Left renal cortex interstitium (tissue), 4 donors: ENCODE results near the gene CNTNAP5. TPM values are rescaled to one million over a fixed set of nuclear protein-coding genes. Genes with fewer than 3 reads are reported as not detected.

Source experiments
- DNase-seq, 4 donors: peaks; one replicate each; pipeline ENCODE4 v3.0.0-alpha.2; 2013; ENCODE audit warnings: low read depth in 4 of 4, low spot score in 2 of 4, missing footprints in 1 of 4
- polyA plus RNA-seq, 4 donors: library from polyadenylated mRNA; unstranded; fragments of 120-200 nt; gene quantifications; one replicate each; pipeline ENCODE4 v1.2.1, GENCODE V29; 2013; ENCODE audit not compliant: insufficient read length in 4 of 4

CNTNAP5 gene
- polyA plus RNA-seq, 4 donors = 0.32 TPM; not detected in 3

DNA sequence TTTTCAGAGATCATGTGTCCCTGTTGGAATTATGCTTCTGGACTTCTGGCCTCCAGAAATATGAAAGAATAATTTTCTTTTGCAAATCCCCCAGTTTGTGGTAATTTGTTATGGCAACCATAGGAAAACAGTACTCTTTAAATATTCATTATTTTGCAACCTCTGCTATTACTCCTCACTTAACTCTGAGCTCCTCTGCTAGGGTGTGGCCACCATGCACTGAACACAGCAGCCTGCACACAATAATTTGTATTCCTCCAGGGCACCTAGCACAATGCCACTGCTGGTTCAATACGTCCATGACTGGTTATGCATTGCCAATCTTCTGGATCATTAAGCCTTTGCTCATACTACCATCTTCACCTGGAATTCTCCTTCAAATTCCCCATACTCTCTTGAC, 232.0 kb downstream of the CNTNAP5 start:
- DNase-seq = no peak

- no peak for DNase-seq
These were observed 233.2 kb downstream of the CNTNAP5 start for GRCh38 chr2:124258140-124258880.

GRCh38 chr2:124261456-124261855, 236.4 kb downstream of the CNTNAP5 start:
- no peak for DNase-seq

DNA sequence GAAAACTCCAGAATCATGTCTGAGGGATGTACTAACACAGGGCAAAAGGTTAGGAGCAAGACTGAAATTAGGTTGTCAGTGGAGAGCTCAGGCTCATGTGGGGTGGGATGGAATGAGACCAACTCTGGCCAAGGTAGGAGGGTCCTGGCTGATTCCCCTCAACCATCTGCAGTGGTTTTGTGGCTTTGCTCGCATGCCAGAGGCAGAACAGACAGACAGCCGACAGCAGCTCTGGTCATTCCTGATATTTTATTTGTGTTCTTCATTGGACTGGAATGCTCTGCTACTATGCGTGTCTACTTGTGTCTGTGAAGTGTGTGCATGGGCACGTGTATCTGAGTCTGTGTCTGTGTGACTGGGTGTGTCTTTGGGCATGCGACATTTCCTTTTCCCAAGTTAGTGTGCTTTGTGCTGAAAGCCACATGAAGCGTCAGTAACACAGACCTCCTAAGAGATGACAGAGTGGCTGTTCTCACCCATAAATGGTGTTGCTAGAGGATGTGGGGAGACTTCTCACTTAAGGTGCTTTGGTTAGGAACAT, 239.5 kb downstream of the CNTNAP5 start:
- DNase-seq = no peak

GRCh38 chr2:124267794-124268193, 242.7 kb downstream of the CNTNAP5 start:
- DNase-seq = no peak

- no peak for DNase-seq
These were observed 244.3 kb downstream of the CNTNAP5 start for GRCh38 chr2:124269348-124269747.

DNA sequence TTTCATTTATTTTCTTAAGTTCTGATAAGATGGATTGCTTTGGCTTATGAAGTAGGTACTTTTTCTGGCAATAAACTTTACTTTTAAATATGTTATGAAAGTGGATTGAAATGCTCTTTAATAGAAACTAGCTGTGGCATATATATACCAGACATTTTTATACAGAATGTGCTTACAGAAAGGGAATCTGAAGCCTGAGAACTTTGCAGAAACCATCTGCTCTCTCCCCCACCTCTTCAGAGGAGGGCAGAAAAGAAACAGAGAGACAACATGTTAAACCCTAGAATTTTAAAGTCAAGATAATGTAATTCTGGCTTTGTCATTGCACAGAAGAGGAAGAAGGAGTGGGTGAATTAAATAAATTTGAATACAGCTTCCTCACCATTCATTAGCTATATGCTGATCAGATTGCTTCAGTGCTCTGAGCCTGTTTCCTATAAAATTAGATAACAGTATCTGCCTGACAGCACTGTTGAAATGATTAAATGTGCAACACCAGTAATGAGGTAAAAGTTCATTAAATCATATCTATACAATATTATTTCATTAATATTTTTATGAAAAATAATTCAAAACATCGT, 247.3 kb downstream of the CNTNAP5 start:
- no peak for DNase-seq

DNA sequence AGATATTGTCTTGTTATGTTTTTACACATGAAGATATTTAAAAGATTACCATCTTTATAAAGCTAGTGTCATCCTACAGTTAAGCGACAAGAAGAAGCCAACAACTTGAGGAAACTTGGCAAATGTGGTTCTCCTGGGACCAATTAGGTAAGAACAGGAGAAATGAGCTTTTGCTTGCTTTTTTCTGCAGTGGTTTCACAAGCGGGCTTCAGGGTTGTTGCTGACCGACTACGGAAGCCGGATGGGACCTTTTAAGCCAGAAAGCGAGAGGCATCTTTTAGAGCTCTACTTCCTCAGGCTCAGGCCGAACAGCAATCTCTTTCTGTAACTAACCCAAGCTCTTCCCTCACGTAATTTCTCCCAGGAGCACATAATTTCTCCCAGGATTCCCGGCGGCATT, 256.5 kb downstream of the CNTNAP5 start:
- DNase-seq = no peak

GRCh38 chr2:124283096-124283495, 258.0 kb downstream of the CNTNAP5 start:
- no peak for DNase-seq

GRCh38 chr2:124286089-124286783, 261.1 kb downstream of the CNTNAP5 start:
- no peak for DNase-seq

DNA sequence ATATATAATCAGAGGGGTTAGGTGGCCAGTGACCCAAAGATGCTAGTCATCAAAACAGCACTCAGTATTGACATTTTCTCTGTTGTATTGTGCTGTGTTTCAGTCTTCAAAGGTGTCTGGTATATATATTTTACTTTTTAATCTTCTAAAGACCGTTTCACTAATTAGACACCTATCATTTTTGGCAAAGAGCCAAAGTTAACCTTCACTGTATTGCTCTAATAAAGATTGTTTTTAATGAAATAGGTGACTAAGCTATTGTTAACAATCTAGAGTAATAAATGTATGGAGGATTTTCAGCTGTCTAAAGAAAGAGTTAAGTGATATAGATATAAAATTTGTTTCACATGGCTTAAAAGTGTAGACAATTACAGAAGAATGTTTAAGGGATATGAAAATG, 264.0 kb downstream of the CNTNAP5 start:
- DNase-seq = no peak

- no peak for DNase-seq
These were observed 264.5 kb downstream of the CNTNAP5 start for GRCh38 chr2:124289615-124290014.

- no peak for DNase-seq
These were observed 271.4 kb downstream of the CNTNAP5 start for GRCh38 chr2:124296470-124296869.

GRCh38 chr2:124301915-124302314, 276.8 kb downstream of the CNTNAP5 start:
- DNase-seq = no peak

GRCh38 chr2:124308319-124309062, 283.4 kb downstream of the CNTNAP5 start:
- no peak for DNase-seq

- DNase-seq = no peak
These were observed 284.6 kb downstream of the CNTNAP5 start for GRCh38 chr2:124309563-124310138.

GRCh38 chr2:124310671-124311070, 285.6 kb downstream of the CNTNAP5 start:
- DNase-seq = no peak

DNA sequence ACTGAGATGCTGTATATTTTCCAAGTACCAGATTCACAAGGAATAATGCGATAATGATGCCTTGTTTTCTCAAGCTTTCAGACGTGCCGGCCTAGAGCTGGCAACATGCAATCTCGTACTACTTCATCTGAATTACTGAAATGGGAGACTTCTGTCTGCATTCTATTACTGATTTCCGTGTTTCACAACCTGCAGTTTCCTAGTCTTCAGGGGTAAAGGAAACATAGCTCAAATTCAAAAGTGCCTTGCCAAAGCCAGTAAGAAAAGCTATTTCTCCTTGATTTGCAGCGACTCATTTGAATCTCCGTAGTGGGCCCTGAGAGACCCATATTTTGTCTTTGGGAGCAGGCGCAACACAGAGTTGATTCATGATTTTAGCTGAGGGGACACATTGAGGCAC, 289.0 kb downstream of the CNTNAP5 start:
- no peak for DNase-seq

DNA sequence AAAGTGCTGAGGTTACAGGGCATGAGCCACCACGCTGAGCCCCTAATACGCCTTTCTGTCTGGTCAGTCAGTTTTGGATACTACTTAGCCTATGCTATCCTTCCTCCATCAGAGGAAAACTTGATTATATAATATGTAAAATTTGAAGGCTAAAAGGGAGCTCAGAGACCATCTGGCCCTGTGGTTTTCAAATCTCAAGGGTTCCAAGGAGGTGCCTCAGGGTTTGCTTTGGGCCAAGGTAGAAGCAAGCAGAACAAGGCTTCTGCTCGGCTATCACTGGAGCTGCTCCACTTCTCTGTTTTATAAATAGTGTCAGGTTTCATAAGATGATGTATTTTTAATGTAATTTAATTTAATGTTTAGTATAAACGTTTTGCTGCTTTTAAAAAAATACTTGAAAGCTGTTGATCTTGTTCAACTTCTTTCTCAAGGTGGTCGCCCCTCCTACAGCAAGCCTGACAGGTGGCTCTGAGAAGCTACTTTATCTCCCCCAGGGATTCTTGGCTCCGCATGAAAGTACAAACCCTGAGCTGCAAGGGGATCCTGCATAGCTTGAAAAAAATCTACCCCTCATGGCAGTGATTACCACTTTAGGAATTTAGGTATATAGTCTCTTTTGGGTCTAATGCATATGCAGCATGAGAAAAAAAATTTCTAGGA, 290.3 kb downstream of the CNTNAP5 start:
- DNase-seq = no peak

DNA sequence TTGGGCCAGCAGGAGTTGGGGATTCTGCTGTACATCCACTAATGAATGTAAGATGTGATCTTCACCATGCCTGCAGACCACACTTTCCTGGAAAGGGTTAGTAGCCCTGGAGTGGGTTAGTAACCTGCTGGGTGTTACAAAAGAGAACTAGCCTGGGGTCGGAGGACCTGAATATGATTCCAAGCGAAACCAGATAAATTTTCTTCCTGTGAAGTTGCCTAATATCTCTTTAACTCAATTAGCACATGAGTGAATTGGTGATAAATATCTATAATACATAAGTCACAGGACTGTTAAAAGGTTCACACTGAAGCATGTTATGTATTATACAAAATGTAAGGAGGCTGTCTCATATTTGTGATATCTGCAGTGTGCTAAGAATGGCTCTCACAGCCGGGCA, 291.0 kb downstream of the CNTNAP5 start:
- DNase-seq = no peak
